Non-pigmented ciliary epithelial cell (primary cell): ENCODE data around the gene NRGN.
A peak's percentile ranks its signal among the peaks of the same experiment; 100 is the strongest.
"Not testable (repeated sequence)": the region's sequence is repeated elsewhere in the genome, so short reads cannot be mapped to it uniquely, and the experiment has no call there.

ENCODE experiments used
- DNase-seq: peaks from one replicate; pipeline ENCODE4 v3.0.0-alpha.2; 2010; ENCODE audit warnings: low read depth

NRGN gene

GRCh38 chr11:124758355-124759265 is 18.9 kb downstream of the NRGN start:
- DNase-seq = no peak

GRCh38 chr11:124759266-124760204 is 19.8 kb downstream of the NRGN start:
- DNase-seq = no peak

GRCh38 chr11:124760205-124760652 is 20.5 kb downstream of the NRGN start:
- no peak for DNase-seq

GRCh38 chr11:124760806-124761205 is 21.1 kb downstream of the NRGN start:
- DNase-seq = no peak

- DNase-seq = no peak
Measured at GRCh38 chr11:124761301-124762104, 21.8 kb downstream of the NRGN start.

- no peak for DNase-seq
Measured at GRCh38 chr11:124762105-124762623, 22.4 kb downstream of the NRGN start, which contains the start of gene ESAM. Gene ESAM, minus strand, starts transcription at chr11:124762290. Its CDS starts 136 bp downstream, at chr11:124762154.

- no peak for DNase-seq
Measured at GRCh38 chr11:124762624-124763155, 22.9 kb downstream of the NRGN start.

- no peak for DNase-seq
Measured at GRCh38 chr11:124763156-124763947, 23.6 kb downstream of the NRGN start.

- no peak for DNase-seq
Measured at GRCh38 chr11:124766156-124766555, 26.4 kb downstream of the NRGN start.

GRCh38 chr11:124768914-124769313 is 29.2 kb downstream of the NRGN start:
- DNase-seq = no peak

GRCh38 chr11:124769806-124770774 is 30.3 kb downstream of the NRGN start:
- DNase-seq = peak; percentile 43

GRCh38 chr11:124770959-124771358 is 31.2 kb downstream of the NRGN start:
- DNase-seq = not testable (repeated sequence)

- no peak for DNase-seq
Measured at GRCh38 chr11:124776865-124777645, 37.3 kb downstream of the NRGN start.

- DNase-seq = no peak
Measured at GRCh38 chr11:124778281-124778680, 38.5 kb downstream of the NRGN start.

- DNase-seq = no peak
Measured at GRCh38 chr11:124779568-124779967, 39.8 kb downstream of the NRGN start.

GRCh38 chr11:124783002-124783401 is 43.3 kb downstream of the NRGN start:
- DNase-seq = no peak

- no peak for DNase-seq
Measured at GRCh38 chr11:124784051-124784450, 44.3 kb downstream of the NRGN start.

- DNase-seq = no peak
Measured at GRCh38 chr11:124788521-124788920, 48.8 kb downstream of the NRGN start.
